Osteoblast (primary cell): ENCODE data around the gene WNT1. TPM values are rescaled to one million over a fixed set of nuclear protein-coding genes. Genes with fewer than 3 reads are reported as not detected.

Experiments used
- DNase-seq: peaks from one replicate; pipeline ENCODE4 v3.0.0; 2011; ENCODE audit warnings: low spot score, mixed read lengths; ENCODE audit not compliant: insufficient read length; ENCODE audit errors: missing footprints
- H2AFZ ChIP-seq: 2 replicates; pipeline ENCODE4 v1.6.0; 2011; ENCODE audit warnings: mild to moderate bottlenecking, low read length
- H3K27ac ChIP-seq: 2 replicates; pipeline ENCODE4 v1.5.1; 2011; ENCODE audit warnings: mild to moderate bottlenecking, low read depth, low read length, moderate library complexity
- H3K27me3 ChIP-seq: 2 replicates; pipeline ENCODE4 v1.6.0; 2012; ENCODE audit warnings: mild to moderate bottlenecking, control low read depth, inconsistent platforms, low read length, moderate library complexity; ENCODE audit not compliant: insufficient read depth
- H3K36me3 ChIP-seq: 2 replicates; pipeline ENCODE4 v1.5.1; 2011; ENCODE audit warnings: mild to moderate bottlenecking, low read length, control low read depth, moderate library complexity; ENCODE audit not compliant: insufficient read depth
- H3K4me1 ChIP-seq: 2 replicates; pipeline ENCODE4 v1.5.1; 2011; ENCODE audit warnings: mild to moderate bottlenecking, low read length, control low read depth, moderate library complexity; ENCODE audit not compliant: insufficient read depth
- H3K4me2 ChIP-seq: 2 replicates; pipeline ENCODE4 v1.6.0; 2011; ENCODE audit warnings: mild to moderate bottlenecking, low read length; ENCODE audit not compliant: insufficient read depth
- H3K4me3 ChIP-seq: fragments of 200-600 bp; sonication (generic); 3 replicates; pipeline ENCODE4 v1.5.1; 2012; ENCODE audit warnings: mild to moderate bottlenecking, low read length, inconsistent platforms; ENCODE audit not compliant: insufficient read depth
- H3K79me2 ChIP-seq: 2 replicates; pipeline ENCODE4 v1.6.0; 2012; ENCODE audit warnings: mild to moderate bottlenecking, low read length, control low read depth, inconsistent platforms; ENCODE audit not compliant: insufficient read depth
- H3K9me3 ChIP-seq: 2 replicates; pipeline ENCODE4 v1.5.1; 2011; ENCODE audit warnings: low read depth, low read length, control low read depth
- H4K20me1 ChIP-seq: 2 replicates; pipeline ENCODE4 v1.6.0; 2012; ENCODE audit warnings: mild to moderate bottlenecking, low read length, control low read depth; ENCODE audit not compliant: insufficient read depth
- CTCF ChIP-seq: IDR thresholded peaks from 2 replicates; pipeline ENCODE4 v1.5.1; 2011; ENCODE audit warnings: mild to moderate bottlenecking, low read depth, low read length, moderate library complexity; ENCODE audit errors: extremely low read depth
- total RNA-seq: library from RNA; depleted of rRNA; stranded (reverse); fragments of >200 nt; gene quantifications from 2 replicates; pipeline ENCODE4 v1.2.3, GENCODE V29; 2012

WNT1 gene
- total RNA-seq, 1 donor: not detected

- Histone ChIP-seq H3K4me3 (no peak overlapping the region), H3K4me2 (no peak overlapping the region), H3K9me3 (no peaks in the 10 kb centered on the region), H4K20me1 (peaks cover 36% of the 10 kb centered on the region), H3K36me3 (peaks cover 68% of the 10 kb centered on the region), H3K27me3 (no peaks in the 10 kb centered on the region), H3K4me1 (no peaks in the 10 kb centered on the region), H2AFZ (no peak overlapping the region), H3K27ac (no peak overlapping the region), H3K79me2 (peaks cover 27% of the 10 kb centered on the region)
- no peak for TF ChIP-seq CTCF
- no peak for DNase-seq
Measured at GRCh38 chr12:48933664-48934311, 44.3 kb upstream of the WNT1 start.

GRCh38 chr12:48934312-48934706 lies 43.8 kb upstream of the WNT1 start:
- no peaks in the 10 kb centered on the region for H3K9me3 ChIP-seq
- DNase-seq: peak; percentile 38
- H2AFZ ChIP-seq: no peak overlapping the region
- H4K20me1 ChIP-seq: peaks cover 38% of the 10 kb centered on the region
- TF ChIP-seq CTCF: peak; percentile 43
- H3K4me1 ChIP-seq: no peaks in the 10 kb centered on the region
- H3K4me3 ChIP-seq: no peak overlapping the region
- H3K36me3 ChIP-seq: peaks cover 70% of the 10 kb centered on the region
- no peak overlapping the region for H3K27ac ChIP-seq
- no peaks in the 10 kb centered on the region for H3K27me3 ChIP-seq
- H3K4me2 ChIP-seq: no peak overlapping the region
- peaks cover 29% of the 10 kb centered on the region for H3K79me2 ChIP-seq

- peaks cover 59% of the 10 kb centered on the region for H4K20me1 ChIP-seq
- peak; percentile 91 for DNase-seq
Measured at GRCh38 chr12:48936379-48936979, 41.6 kb upstream of the WNT1 start.

More at GRCh38 chr12:48936379-48936979, 41.6 kb upstream of the WNT1 start:
- H3K9me3 ChIP-seq: no peaks in the 10 kb centered on the region
- no peaks in the 10 kb centered on the region for H3K4me1 ChIP-seq
- peak; percentile 97 for TF ChIP-seq CTCF
- H3K4me3 ChIP-seq: no peak overlapping the region
- no peaks in the 10 kb centered on the region for H3K27me3 ChIP-seq
- H3K4me2 ChIP-seq: no peak overlapping the region
- peaks cover 50% of the 10 kb centered on the region for H3K79me2 ChIP-seq
- no peak overlapping the region for H2AFZ ChIP-seq
- peaks cover 73% of the 10 kb centered on the region for H3K36me3 ChIP-seq
- no peak overlapping the region for H3K27ac ChIP-seq
